ENCODE measurements around the gene CAMK1D. TPM values are rescaled to one million over a fixed set of nuclear protein-coding genes. Genes with fewer than 3 reads are reported as not detected.

Gene CAMK1D
- total RNA-seq, 2 experiments from 2014 or later, result 19.0 to 25.6 TPM

DNA sequence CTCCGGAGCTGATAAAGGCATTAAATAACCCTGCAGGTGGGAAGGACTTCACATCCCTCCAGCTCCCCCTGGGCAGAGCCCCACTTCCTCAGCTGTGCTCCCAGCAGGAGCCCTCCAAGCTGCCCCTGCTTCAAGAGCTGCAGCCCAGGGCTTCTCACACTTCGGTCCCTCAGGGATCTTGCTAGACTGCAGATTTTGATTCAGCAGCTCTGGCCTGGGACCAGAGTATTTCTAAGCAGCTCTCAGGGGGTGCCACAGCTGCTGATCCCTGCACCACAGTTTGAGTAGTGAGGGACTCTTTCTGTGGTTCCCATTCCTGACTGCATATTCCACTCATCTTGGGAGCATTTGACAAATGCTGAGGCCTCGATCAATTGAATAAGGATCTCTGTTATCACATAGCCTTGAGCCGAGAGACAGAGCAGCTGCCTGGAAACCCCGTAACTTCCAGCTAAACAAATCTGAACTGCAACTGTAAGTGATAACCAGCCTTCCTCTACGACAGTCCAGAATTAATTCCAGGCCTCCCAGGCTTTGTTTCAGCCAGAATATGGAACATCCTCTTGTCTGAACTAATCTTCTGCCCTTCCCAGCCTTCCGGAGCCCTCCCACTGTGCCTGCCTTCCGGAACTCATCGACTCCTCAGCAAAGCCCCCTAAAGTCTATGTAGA is 490.7 kb downstream of the CAMK1D start:
- Histone ChIP-seq H3K4me2 (ENCODE audit: low read length) (no peak overlapping the region), H3K27ac (ENCODE audit: low read depth, low read length, poor library complexity, severe bottlenecking) (no peak overlapping the region), H3K79me2 (ENCODE audit: insufficient read depth, low read depth, low read length) (no peaks in the 10 kb centered on the region), H3K36me3 (ENCODE audit: insufficient read depth, low read length) (no peaks in the 10 kb centered on the region), H4K20me1 (ENCODE audit: insufficient read depth, low read length) (no peaks in the 10 kb centered on the region), H3K9me2 (ENCODE audit: insufficient read depth, low read length) (no peaks in the 10 kb centered on the region), H3K4me1 (ENCODE audit: insufficient read depth, low read length, poor library complexity, severe bottlenecking) (no peaks in the 10 kb centered on the region), H2AFZ (ENCODE audit: low read length) (no peak overlapping the region), H3K4me3 (ENCODE audit: low read depth, low read length, poor library complexity, severe bottlenecking) (no peak overlapping the region), H3K9me3 (ENCODE audit: low read length) (no peaks in the 10 kb centered on the region)
- no peak for DNase-seq (ENCODE audit: low spot score)
- intact Hi-C loops (cut with micrococcal nuclease; ENCODE audit: unreplicated experiment), result no loop called here
- no peak for TF ChIP-seq EZH2phosphoT487 (IDR thresholded peaks at IDR 0.05; ENCODE audit: borderline replicate concordance, low read depth, low read length)
- TF ChIP-seq CTCF (conservative IDR thresholded peaks at IDR 0.05; ENCODE audit: low read length), result no peak
- BruUV-seq (replicated peaks), result no TSS peak
- POLR2A ChIA-PET, result interaction anchor here (0.5 kb wide), 1 partner anchor 13 kb away, joined by 3 read pairs; no protein-coding TSS in a partner anchor
- CTCF ChIA-PET (ENCODE audit: unreplicated experiment), result no interaction called here

- no TSS peak for BruUV-seq (replicated peaks)
- DNase-seq (ENCODE audit: low spot score), result no peak
- no peaks in the 10 kb centered on the region for H3K79me2 ChIP-seq (ENCODE audit: insufficient read depth, low read depth, low read length)
- no peak overlapping the region for H3K4me2 ChIP-seq (ENCODE audit: low read length)
- H2AFZ ChIP-seq (ENCODE audit: low read length), result no peak overlapping the region
- no peak for TF ChIP-seq CTCF (conservative IDR thresholded peaks at IDR 0.05; ENCODE audit: low read length)
- no peak overlapping the region for H3K4me3 ChIP-seq (ENCODE audit: low read depth, low read length, poor library complexity, severe bottlenecking)
- ChIA-PET CTCF (ENCODE audit: unreplicated experiment) (no interaction called here), POLR2A (no interaction called here)
- H3K27ac ChIP-seq (ENCODE audit: low read depth, low read length, poor library complexity, severe bottlenecking), result no peak overlapping the region
- H4K20me1 ChIP-seq (ENCODE audit: insufficient read depth, low read length), result no peaks in the 10 kb centered on the region
- no peaks in the 10 kb centered on the region for H3K36me3 ChIP-seq (ENCODE audit: insufficient read depth, low read length)
- no peaks in the 10 kb centered on the region for H3K4me1 ChIP-seq (ENCODE audit: insufficient read depth, low read length, poor library complexity, severe bottlenecking)
- no peaks in the 10 kb centered on the region for H3K9me3 ChIP-seq (ENCODE audit: low read length)
- intact Hi-C loops (cut with micrococcal nuclease; ENCODE audit: unreplicated experiment), result no loop called here
- no peaks in the 10 kb centered on the region for H3K9me2 ChIP-seq (ENCODE audit: insufficient read depth, low read length)
Observed at GRCh38 chr10:12841426-12841825, 492.1 kb downstream of the CAMK1D start.

DNA sequence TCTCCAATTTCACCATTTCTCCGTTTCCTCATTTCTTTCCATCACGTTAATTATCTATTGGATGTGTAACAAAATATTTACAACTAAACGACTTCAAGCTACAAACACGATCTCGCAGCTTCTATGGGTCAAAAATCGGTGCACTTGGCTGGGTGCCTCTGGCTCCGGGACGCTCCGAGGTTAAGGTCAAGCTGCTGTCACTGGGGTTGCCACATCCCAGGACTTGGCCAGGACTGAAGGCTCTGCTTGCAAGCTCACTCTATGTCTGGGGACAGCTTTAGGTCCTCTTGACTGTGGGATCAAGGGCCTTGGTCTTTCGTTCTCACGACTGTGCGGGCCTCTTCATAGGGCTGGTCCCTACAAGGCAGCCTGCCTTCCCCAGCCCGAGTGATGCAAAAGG is 492.5 kb downstream of the CAMK1D start:
- intact Hi-C loops (cut with micrococcal nuclease; ENCODE audit: unreplicated experiment), result no loop called here
- CTCF ChIA-PET (ENCODE audit: unreplicated experiment), result no interaction called here
- H4K20me1 ChIP-seq (ENCODE audit: insufficient read depth, low read length), result no peaks in the 10 kb centered on the region
- H3K4me2 ChIP-seq (ENCODE audit: low read length), result no peak overlapping the region
- H3K79me2 ChIP-seq (ENCODE audit: insufficient read depth, low read depth, low read length), result no peaks in the 10 kb centered on the region
- H3K4me1 ChIP-seq (ENCODE audit: insufficient read depth, low read length, poor library complexity, severe bottlenecking), result no peaks in the 10 kb centered on the region
- H2AFZ ChIP-seq (ENCODE audit: low read length), result no peak overlapping the region
- H3K4me3 ChIP-seq (ENCODE audit: low read depth, low read length, poor library complexity, severe bottlenecking), result no peak overlapping the region
- H3K27ac ChIP-seq (ENCODE audit: low read depth, low read length, poor library complexity, severe bottlenecking), result no peak overlapping the region
- DNase-seq (ENCODE audit: low spot score), result no peak
- H3K9me2 ChIP-seq (ENCODE audit: insufficient read depth, low read length), result no peaks in the 10 kb centered on the region
- no TSS peak for BruUV-seq (replicated peaks)
- POLR2A ChIA-PET, result no interaction called here
- TF ChIP-seq EZH2phosphoT487 (IDR thresholded peaks at IDR 0.05; ENCODE audit: borderline replicate concordance, low read depth, low read length) (no peak), CTCF (conservative IDR thresholded peaks at IDR 0.05; ENCODE audit: low read length) (no peak)
- no peaks in the 10 kb centered on the region for H3K36me3 ChIP-seq (ENCODE audit: insufficient read depth, low read length)
- H3K9me3 ChIP-seq (ENCODE audit: low read length), result no peaks in the 10 kb centered on the region

All from OCI-LY7 (cell line).